Neural progenitor cell (in vitro differentiated cells): Measurements from ENCODE around the gene ADARB2. TPM values are rescaled to one million over a fixed set of nuclear protein-coding genes. Genes with fewer than 3 reads are reported as not detected.
A peak's percentile ranks its signal among the peaks of the same experiment; 100 is the strongest.

Experiments
- DNase-seq: peaks from one replicate; pipeline ENCODE4 v3.0.0-alpha.2; 2016; ENCODE audit warnings: low spot score
- H2AFZ ChIP-seq: fragments of 200-600 bp; sonication (generic); replicated peaks from 2 replicates; pipeline ENCODE4 v1.6.1; 2016; ENCODE audit warnings: antibody characterized with exemption
- H3F3A ChIP-seq: fragments of 200-600 bp; sonication (generic); 2 replicates; pipeline ENCODE4 v1.6.1; 2016; ENCODE audit warnings: antibody characterized with exemption, low read depth
- H3K27ac ChIP-seq: fragments of 200-600 bp; sonication (generic); 2 replicates; pipeline ENCODE4 v1.5.1; 2016; ENCODE audit warnings: mild to moderate bottlenecking
- H3K27me3 ChIP-seq: fragments of 200-600 bp; sonication (generic); 2 replicates; pipeline ENCODE4 v1.6.1; 2016; ENCODE audit warnings: mild to moderate bottlenecking, moderate library complexity
- H3K36me3 ChIP-seq: fragments of 200-600 bp; sonication (generic); 2 replicates; pipeline ENCODE4 v1.5.1; 2016
- H3K4me1 ChIP-seq: fragments of 200-600 bp; sonication (generic); 2 replicates; pipeline ENCODE4 v1.6.1; 2016; ENCODE audit warnings: mixed run types
- H3K4me2 ChIP-seq: fragments of 200-600 bp; sonication (generic); 2 replicates; pipeline ENCODE4 v1.6.1; 2016
- H3K4me3 ChIP-seq: fragments of 200-600 bp; sonication (generic); 2 replicates; pipeline ENCODE4 v1.5.1; 2016
- H3K79me2 ChIP-seq: fragments of 200-600 bp; sonication (generic); 2 replicates; pipeline ENCODE4 v1.6.1; 2016; ENCODE audit warnings: low read depth
- H3K9ac ChIP-seq: fragments of 200-600 bp; sonication (generic); 2 replicates; pipeline ENCODE4 v1.6.1; 2016
- H3K9me3 ChIP-seq: fragments of 200-600 bp; sonication (generic); 2 replicates; pipeline ENCODE4 v1.5.1; 2016; ENCODE audit warnings: low read depth
- H4K20me1 ChIP-seq: fragments of 200-600 bp; sonication (generic); 2 replicates; pipeline ENCODE4 v1.6.1; 2016; ENCODE audit warnings: low read depth
- H3K27ac Mint-ChIP-seq: 3 replicates; pipeline ENCODE4 v1.8.0; 2021; ENCODE audit warnings: mixed read lengths
- H3K27me3 Mint-ChIP-seq: 2 replicates; pipeline ENCODE4 v1.8.0; 2022; ENCODE audit warnings: low read depth, mild to moderate bottlenecking, inconsistent platforms, moderate library complexity, mixed read lengths; ENCODE audit not compliant: insufficient read depth
- H3K36me3 Mint-ChIP-seq: 3 replicates; pipeline ENCODE4 v1.8.0; 2021; ENCODE audit warnings: mixed read lengths
- H3K4me1 Mint-ChIP-seq: 3 replicates; pipeline ENCODE4 v1.8.0; 2021; ENCODE audit warnings: mixed read lengths
- H3K4me3 Mint-ChIP-seq: 3 replicates; pipeline ENCODE4 v1.8.0; 2021; ENCODE audit warnings: mild to moderate bottlenecking, moderate library complexity, mixed read lengths
- H3K9me3 Mint-ChIP-seq: 3 replicates; pipeline ENCODE4 v1.8.0; 2020; ENCODE audit warnings: mixed read lengths
- EZH2 ChIP-seq: fragments of 200-600 bp; sonication (generic); IDR thresholded peaks from 2 replicates; pipeline ENCODE4 v1.6.1; 2017; ENCODE audit warnings: antibody characterized with exemption, mild to moderate bottlenecking, moderate library complexity
- EZH2phosphoT487 ChIP-seq: fragments of 200-600 bp; sonication (generic); IDR thresholded peaks from 2 replicates; pipeline ENCODE4 v1.6.1; 2017; ENCODE audit warnings: antibody characterized with exemption
- total RNA-seq: library from RNA; depleted of rRNA; stranded (reverse); fragments of >200 nt; gene quantifications from 2 replicates; pipeline ENCODE4 v1.2.3, GENCODE V29; 2015; ENCODE audit warnings: low replicate concordance
- TF ChIP-seq, protein P1 (sequence below): fragments of 200-600 bp; sonication (generic); IDR thresholded peaks from 2 replicates; pipeline ENCODE4 v1.5.1; 2017; ENCODE audit warnings: antibody characterized with exemption, mild to moderate bottlenecking

The ADARB2 gene
- total RNA-seq, 1 donor from 2014 or later: not detected

DNA sequence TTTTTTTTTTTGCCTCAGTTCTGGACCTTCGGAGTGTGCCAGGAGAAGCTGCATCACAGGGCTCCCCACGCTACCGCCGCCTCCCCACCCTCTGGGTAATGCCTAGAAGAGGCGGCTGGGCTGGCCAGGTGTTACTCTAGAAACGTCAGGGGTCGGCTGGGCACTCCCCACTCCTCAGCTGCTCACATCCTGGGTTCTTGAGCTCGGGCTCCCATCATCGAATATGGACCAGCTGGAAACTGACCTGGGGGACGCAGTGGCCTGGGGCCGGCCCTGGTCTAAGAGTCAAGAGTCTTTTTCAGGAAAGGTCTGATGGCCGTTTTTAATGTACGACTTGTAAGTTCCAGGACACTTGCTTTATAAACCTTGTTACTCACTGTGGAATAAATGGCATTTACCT, 354.6 kb downstream of the ADARB2 start:
- Histone ChIP-seq H3K27me3 (no peaks in the 10 kb centered on the region), H3K4me1 (peaks cover 5% of the 10 kb centered on the region), H3K27ac (no peak overlapping the region), H3F3A (peaks cover 9% of the 10 kb centered on the region), H3K9me3 (no peaks in the 10 kb centered on the region), H3K4me2 (no peak overlapping the region), H2AFZ (no peak overlapping the region), H3K4me3 (no peak overlapping the region), H3K9ac (no peak overlapping the region), H3K36me3 (no peaks in the 10 kb centered on the region), H3K79me2 (no peaks in the 10 kb centered on the region), H4K20me1 (no peaks in the 10 kb centered on the region)
- H3K4me3 Mint-ChIP-seq: no peak overlapping the region
- no peak for DNase-seq
- no peak overlapping the region for H3K27ac Mint-ChIP-seq
- peaks cover 17% of the 10 kb centered on the region for H3K4me1 Mint-ChIP-seq
- H3K27me3 Mint-ChIP-seq: peaks cover 9% of the 10 kb centered on the region
- peaks cover 4% of the 10 kb centered on the region for H3K9me3 Mint-ChIP-seq
- no peaks in the 10 kb centered on the region for H3K36me3 Mint-ChIP-seq
- TF ChIP-seq EZH2 (no peak), EZH2phosphoT487 (no peak)
- TF ChIP-seq, protein P1, sequence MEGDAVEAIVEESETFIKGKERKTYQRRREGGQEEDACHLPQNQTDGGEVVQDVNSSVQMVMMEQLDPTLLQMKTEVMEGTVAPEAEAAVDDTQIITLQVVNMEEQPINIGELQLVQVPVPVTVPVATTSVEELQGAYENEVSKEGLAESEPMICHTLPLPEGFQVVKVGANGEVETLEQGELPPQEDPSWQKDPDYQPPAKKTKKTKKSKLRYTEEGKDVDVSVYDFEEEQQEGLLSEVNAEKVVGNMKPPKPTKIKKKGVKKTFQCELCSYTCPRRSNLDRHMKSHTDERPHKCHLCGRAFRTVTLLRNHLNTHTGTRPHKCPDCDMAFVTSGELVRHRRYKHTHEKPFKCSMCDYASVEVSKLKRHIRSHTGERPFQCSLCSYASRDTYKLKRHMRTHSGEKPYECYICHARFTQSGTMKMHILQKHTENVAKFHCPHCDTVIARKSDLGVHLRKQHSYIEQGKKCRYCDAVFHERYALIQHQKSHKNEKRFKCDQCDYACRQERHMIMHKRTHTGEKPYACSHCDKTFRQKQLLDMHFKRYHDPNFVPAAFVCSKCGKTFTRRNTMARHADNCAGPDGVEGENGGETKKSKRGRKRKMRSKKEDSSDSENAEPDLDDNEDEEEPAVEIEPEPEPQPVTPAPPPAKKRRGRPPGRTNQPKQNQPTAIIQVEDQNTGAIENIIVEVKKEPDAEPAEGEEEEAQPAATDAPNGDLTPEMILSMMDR: no peak

GRCh38 chr10:1381339-1381738, 356.0 kb downstream of the ADARB2 start:
- no peak for DNase-seq
- H3K27me3 Mint-ChIP-seq: peaks cover 9% of the 10 kb centered on the region

DNA sequence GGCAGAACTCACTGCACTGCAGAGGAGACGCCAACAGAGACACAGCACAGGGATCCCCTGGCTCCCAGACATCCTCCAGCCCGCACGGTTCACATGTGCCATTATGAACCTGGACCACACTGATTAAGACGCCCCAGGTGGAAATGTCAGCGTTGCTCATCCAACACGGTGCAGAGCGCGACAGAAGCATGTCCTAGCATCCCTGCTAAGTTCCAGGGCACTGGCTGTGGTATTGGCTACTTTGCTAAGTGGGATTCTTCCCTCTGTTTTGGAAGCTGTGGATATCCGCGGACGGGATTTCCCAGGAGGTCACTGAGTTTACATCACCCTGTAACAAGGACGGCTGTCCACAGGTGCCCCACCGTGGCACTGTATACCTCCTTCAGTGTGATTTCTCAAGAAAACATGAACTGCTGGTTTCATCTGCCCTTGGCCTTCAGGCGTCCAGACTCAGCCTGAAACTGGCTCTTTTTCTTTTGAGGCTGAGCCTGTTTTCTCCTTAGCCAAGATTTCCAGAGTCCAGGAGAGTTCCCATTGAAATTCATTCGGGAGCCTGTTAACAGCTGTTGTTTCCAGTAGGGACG, 357.1 kb downstream of the ADARB2 start:
- peaks cover 12% of the 10 kb centered on the region for H3K27me3 Mint-ChIP-seq
- H3K27ac Mint-ChIP-seq: no peak overlapping the region
- Histone ChIP-seq H3K4me2 (peak overlapping the region; percentile 54), H2AFZ (peak overlapping the region; percentile 42), H3F3A (peaks cover 16% of the 10 kb centered on the region), H4K20me1 (no peaks in the 10 kb centered on the region), H3K27me3 (no peaks in the 10 kb centered on the region), H3K4me1 (peaks cover 5% of the 10 kb centered on the region), H3K27ac (no peak overlapping the region), H3K9me3 (no peaks in the 10 kb centered on the region), H3K36me3 (no peaks in the 10 kb centered on the region), H3K9ac (no peak overlapping the region), H3K4me3 (peak overlapping the region; percentile 1), H3K79me2 (no peaks in the 10 kb centered on the region)
- H3K36me3 Mint-ChIP-seq: no peaks in the 10 kb centered on the region
- peak; percentile 9 for DNase-seq
- peaks cover 2% of the 10 kb centered on the region for H3K9me3 Mint-ChIP-seq
- no peak overlapping the region for H3K4me3 Mint-ChIP-seq
- TF ChIP-seq EZH2: no peak
- TF ChIP-seq, protein P1: no peak
- no peak for TF ChIP-seq EZH2phosphoT487
- peaks cover 26% of the 10 kb centered on the region for H3K4me1 Mint-ChIP-seq

More at GRCh38 chr10:1381339-1381738, 356.0 kb downstream of the ADARB2 start:
- Histone ChIP-seq H3K9me3 (no peaks in the 10 kb centered on the region), H2AFZ (no peak overlapping the region), H3K36me3 (no peaks in the 10 kb centered on the region), H3K27me3 (no peaks in the 10 kb centered on the region), H4K20me1 (no peaks in the 10 kb centered on the region), H3K9ac (no peak overlapping the region), H3K4me3 (no peak overlapping the region), H3K27ac (no peak overlapping the region), H3F3A (peaks cover 9% of the 10 kb centered on the region), H3K4me1 (peaks cover 5% of the 10 kb centered on the region), H3K4me2 (no peak overlapping the region), H3K79me2 (no peaks in the 10 kb centered on the region)
- no peak for TF ChIP-seq EZH2
- TF ChIP-seq EZH2phosphoT487: no peak
- TF ChIP-seq, protein P1: no peak
- Mint-ChIP-seq H3K4me1 (peaks cover 23% of the 10 kb centered on the region), H3K4me3 (no peak overlapping the region), H3K36me3 (no peaks in the 10 kb centered on the region), H3K27ac (no peak overlapping the region), H3K9me3 (peaks cover 4% of the 10 kb centered on the region)
